NB4 (cell line): ENCODE data around the gene CLTCL1.

Experiments used
- DNase-seq: peaks from one replicate; pipeline ENCODE4 v3.0.0; 2010; ENCODE audit warnings: low read depth
- H3K4me3 ChIP-seq: one replicate; pipeline ENCODE4 v1.5.1; 2011; ENCODE audit warnings: mild to moderate bottlenecking, low read depth, low read length, moderate library complexity
- MAX ChIP-seq: IDR thresholded peaks from 2 replicates; pipeline ENCODE4 v1.6.1; 2011; ENCODE audit warnings: low read depth, low read length
- MYC ChIP-seq: IDR thresholded peaks from 2 replicates; pipeline ENCODE4 v1.6.1; 2011; ENCODE audit warnings: low read depth, low read length
- POLR2A ChIP-seq: IDR thresholded peaks from 2 replicates; pipeline ENCODE4 v1.6.1; 2011; ENCODE audit warnings: mild to moderate bottlenecking; ENCODE audit not compliant: insufficient read length; ENCODE audit errors: extremely low read depth
- TF ChIP-seq, protein P1 (sequence below): IDR thresholded peaks from one replicate; pipeline ENCODE4 v1.5.1; 2012; ENCODE audit warnings: low read depth, low read length

CLTCL1 gene

DNA sequence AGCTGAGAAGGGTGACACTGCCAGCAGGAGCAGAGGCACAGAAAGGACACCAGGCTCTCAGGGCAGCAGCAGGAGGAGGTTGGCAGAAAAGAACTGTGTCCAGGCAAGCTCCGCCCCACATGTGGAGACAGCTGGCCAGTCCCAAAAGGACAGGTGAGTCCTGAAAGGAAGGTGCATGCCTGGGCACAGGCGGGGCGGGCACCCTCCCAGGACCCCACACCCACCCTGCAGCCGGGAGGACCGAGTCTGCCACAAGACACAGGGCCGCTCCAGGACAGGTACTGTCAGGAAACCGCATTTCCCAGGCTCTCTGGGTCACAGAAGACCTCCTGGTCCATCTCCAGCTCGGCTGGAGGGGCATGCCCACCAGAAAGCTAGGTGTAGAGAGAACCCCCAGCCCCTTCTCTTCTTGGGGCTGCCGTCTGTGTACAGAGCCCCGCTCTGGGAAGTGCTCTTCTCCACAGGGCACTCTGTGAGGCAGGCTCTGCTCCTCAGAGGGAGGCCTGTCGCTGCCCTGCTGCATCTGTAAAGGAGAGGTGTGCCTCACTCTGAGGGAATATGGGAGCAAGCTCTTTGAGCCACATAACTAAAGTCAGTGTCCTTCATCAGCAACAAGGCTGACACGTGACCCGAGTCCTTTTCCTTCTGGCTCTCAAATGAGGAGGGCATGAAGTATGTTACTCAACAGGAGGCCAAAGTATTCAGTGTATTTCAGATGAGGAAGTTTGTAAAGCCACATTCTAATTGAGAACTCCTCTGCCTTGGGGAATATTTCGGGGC lies 50.5 kb downstream of the CLTCL1 start:
- DNase-seq = peak; percentile 90
- H3K4me3 ChIP-seq = peak overlapping the region; percentile 72
- TF ChIP-seq MYC = peak; percentile 71
- peak; percentile 90 for TF ChIP-seq MAX
- TF ChIP-seq, protein P1, sequence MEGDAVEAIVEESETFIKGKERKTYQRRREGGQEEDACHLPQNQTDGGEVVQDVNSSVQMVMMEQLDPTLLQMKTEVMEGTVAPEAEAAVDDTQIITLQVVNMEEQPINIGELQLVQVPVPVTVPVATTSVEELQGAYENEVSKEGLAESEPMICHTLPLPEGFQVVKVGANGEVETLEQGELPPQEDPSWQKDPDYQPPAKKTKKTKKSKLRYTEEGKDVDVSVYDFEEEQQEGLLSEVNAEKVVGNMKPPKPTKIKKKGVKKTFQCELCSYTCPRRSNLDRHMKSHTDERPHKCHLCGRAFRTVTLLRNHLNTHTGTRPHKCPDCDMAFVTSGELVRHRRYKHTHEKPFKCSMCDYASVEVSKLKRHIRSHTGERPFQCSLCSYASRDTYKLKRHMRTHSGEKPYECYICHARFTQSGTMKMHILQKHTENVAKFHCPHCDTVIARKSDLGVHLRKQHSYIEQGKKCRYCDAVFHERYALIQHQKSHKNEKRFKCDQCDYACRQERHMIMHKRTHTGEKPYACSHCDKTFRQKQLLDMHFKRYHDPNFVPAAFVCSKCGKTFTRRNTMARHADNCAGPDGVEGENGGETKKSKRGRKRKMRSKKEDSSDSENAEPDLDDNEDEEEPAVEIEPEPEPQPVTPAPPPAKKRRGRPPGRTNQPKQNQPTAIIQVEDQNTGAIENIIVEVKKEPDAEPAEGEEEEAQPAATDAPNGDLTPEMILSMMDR = no peak
- TF ChIP-seq POLR2A = peak; percentile 24

GRCh38 chr22:19239464-19239863 lies 52.1 kb downstream of the CLTCL1 start:
- H3K4me3 ChIP-seq = no peak overlapping the region
- no peak for DNase-seq
- TF ChIP-seq MYC = no peak
- no peak for TF ChIP-seq POLR2A
- TF ChIP-seq MAX = no peak

GRCh38 chr22:19238900-19239299 lies 52.6 kb downstream of the CLTCL1 start:
- TF ChIP-seq POLR2A (no peak), MAX (no peak), MYC (no peak)
- TF ChIP-seq, protein P1 = no peak
- H3K4me3 ChIP-seq = no peak overlapping the region
- no peak for DNase-seq

- H3K4me3 ChIP-seq = no peak overlapping the region
- TF ChIP-seq POLR2A (no peak), MYC (no peak), MAX (no peak)
- TF ChIP-seq, protein P1 = no peak
- no peak for DNase-seq
Measured at GRCh38 chr22:19235874-19236273, 55.6 kb downstream of the CLTCL1 start.

DNA sequence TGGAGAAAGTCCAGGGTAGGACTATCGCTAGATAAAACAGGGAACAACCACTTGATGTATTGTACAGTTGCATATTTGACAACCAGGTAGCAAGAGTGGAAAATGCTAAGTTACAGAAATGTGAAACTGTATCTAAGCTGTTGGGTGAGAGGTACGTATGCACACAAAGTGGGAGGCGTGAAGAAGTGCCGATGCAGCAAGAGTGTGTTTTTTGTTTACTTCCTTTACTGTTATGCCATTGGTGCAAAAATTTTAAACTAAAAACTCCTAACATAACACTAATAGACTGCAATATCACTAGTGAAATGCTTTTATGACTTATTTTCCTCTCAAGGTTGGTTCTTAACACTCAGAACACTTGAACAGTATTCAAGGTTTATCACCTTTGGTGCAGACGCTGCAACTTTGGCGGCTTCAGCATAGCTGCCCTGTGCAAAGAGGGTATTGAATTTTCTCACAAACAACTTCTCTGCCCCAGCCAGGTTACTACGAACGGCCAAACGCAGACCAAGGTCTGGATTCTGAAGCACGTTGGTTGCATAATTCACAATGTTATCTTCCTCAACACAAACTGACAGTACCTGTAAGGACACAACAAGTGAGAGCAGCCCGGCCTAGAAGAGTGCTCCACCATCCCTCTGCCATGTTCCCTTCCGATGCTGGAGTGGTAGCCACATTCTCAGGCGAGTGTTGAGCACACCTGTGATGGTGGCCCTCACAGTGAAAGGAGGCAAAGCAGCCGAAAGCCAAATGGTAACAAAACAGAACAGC lies 57.2 kb downstream of the CLTCL1 start:
- no peak for DNase-seq
- no peak overlapping the region for H3K4me3 ChIP-seq
- no peak for TF ChIP-seq MAX
- TF ChIP-seq, protein P1 = no peak
- no peak for TF ChIP-seq POLR2A
- TF ChIP-seq MYC = no peak

GRCh38 chr22:19233189-19233661 lies 58.3 kb downstream of the CLTCL1 start:
- H3K4me3 ChIP-seq = no peak overlapping the region
- TF ChIP-seq, protein P1 = no peak
- TF ChIP-seq MYC = no peak
- no peak for TF ChIP-seq POLR2A
- TF ChIP-seq MAX = no peak
- no peak for DNase-seq
